ENCODE data around the gene GABRG3.

Gene GABRG3

GRCh38 chr15:27179789-27180188 lies 208.8 kb downstream of the GABRG3 start (continued):
- TF ChIP-seq EGR2 (tag by site-specific recombination; IDR thresholded peaks at IDR 0.05; ENCODE audit: low read depth) (no peak), ZNF239 (tag by site-specific recombination; IDR thresholded peaks at IDR 0.05) (no peak), ZNF114 (tag by site-specific recombination; IDR thresholded peaks at IDR 0.05) (no peak), ZNF423 (tag by site-specific recombination; IDR thresholded peaks at IDR 0.05) (no peak), ZNF623 (tag by site-specific recombination; IDR thresholded peaks at IDR 0.05) (no peak)
- TF ChIP-seq, protein P1, sequence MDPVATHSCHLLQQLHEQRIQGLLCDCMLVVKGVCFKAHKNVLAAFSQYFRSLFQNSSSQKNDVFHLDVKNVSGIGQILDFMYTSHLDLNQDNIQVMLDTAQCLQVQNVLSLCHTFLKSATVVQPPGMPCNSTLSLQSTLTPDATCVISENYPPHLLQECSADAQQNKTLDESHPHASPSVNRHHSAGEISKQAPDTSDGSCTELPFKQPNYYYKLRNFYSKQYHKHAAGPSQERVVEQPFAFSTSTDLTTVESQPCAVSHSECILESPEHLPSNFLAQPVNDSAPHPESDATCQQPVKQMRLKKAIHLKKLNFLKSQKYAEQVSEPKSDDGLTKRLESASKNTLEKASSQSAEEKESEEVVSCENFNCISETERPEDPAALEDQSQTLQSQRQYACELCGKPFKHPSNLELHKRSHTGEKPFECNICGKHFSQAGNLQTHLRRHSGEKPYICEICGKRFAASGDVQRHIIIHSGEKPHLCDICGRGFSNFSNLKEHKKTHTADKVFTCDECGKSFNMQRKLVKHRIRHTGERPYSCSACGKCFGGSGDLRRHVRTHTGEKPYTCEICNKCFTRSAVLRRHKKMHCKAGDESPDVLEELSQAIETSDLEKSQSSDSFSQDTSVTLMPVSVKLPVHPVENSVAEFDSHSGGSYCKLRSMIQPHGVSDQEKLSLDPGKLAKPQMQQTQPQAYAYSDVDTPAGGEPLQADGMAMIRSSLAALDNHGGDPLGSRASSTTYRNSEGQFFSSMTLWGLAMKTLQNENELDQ (tag by site-specific recombination; IDR thresholded peaks at IDR 0.05; ENCODE audit: low read depth) = no peak
- TF ChIP-seq, protein P2, sequence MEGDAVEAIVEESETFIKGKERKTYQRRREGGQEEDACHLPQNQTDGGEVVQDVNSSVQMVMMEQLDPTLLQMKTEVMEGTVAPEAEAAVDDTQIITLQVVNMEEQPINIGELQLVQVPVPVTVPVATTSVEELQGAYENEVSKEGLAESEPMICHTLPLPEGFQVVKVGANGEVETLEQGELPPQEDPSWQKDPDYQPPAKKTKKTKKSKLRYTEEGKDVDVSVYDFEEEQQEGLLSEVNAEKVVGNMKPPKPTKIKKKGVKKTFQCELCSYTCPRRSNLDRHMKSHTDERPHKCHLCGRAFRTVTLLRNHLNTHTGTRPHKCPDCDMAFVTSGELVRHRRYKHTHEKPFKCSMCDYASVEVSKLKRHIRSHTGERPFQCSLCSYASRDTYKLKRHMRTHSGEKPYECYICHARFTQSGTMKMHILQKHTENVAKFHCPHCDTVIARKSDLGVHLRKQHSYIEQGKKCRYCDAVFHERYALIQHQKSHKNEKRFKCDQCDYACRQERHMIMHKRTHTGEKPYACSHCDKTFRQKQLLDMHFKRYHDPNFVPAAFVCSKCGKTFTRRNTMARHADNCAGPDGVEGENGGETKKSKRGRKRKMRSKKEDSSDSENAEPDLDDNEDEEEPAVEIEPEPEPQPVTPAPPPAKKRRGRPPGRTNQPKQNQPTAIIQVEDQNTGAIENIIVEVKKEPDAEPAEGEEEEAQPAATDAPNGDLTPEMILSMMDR (tag by site-specific recombination; IDR thresholded peaks at IDR 0.05) = no peak

DNA sequence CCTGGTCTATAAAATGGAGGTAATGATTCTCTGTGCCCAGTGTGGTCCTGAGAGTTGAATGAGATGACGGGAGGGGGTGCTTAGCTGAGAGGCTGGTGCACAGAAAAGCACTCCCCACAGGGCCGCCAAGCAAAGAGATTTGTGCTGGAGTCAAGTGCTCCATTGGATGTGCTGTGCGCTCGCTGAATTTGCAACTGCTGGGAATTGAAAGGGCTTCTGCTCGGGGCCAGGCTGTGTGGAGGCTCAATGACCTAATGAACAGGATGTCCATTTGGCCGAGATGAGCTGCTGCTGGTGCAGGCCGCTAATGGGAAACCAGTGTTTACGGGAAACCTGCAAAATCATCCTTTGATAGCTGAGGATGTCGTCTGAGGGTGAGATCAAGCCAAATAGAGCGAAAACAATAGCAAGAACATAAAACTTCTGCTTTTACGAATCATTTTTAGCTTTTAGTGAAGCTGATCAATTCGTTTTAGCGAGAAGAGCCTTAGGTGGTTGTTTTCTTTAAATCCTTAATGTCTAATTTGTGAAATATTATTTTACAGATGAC lies 211.7 kb downstream of the GABRG3 start:
- POLR2A ChIA-PET = no interaction called here
- H3K4me1 ChIP-seq (ENCODE audit: control insufficient read depth, insufficient read depth, low read length) = no peaks in the 10 kb centered on the region

More for the DNA sequence above, 211.7 kb downstream of the GABRG3 start:
- Histone ChIP-seq H3K36me3 (ENCODE audit: control insufficient read depth in 2 of 2, insufficient read depth in 1 of 2, low read length in 2 of 2) (no peaks in the 10 kb centered on the region), H3K9me3 (ENCODE audit: control insufficient read depth, insufficient read depth, low read depth, low read length) (no peaks in the 10 kb centered on the region), H3K27ac (ENCODE audit: extremely low read depth, low read depth, low read length) (no peak overlapping the region), H3K4me3 (ENCODE audit: low read depth, low read length) (no peak overlapping the region)
- CTCF ChIA-PET = interaction anchor here (0.6 kb wide), 1 partner anchor 176 kb away, joined by 3 read pairs; no protein-coding TSS in a partner anchor
- TF ChIP-seq, protein P3, sequence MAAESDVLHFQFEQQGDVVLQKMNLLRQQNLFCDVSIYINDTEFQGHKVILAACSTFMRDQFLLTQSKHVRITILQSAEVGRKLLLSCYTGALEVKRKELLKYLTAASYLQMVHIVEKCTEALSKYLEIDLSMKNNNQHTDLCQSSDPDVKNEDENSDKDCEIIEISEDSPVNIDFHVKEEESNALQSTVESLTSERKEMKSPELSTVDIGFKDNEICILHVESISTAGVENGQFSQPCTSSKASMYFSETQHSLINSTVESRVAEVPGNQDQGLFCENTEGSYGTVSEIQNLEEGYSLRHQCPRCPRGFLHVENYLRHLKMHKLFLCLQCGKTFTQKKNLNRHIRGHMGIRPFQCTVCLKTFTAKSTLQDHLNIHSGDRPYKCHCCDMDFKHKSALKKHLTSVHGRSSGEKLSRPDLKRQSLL (tag by site-specific recombination; IDR thresholded peaks at IDR 0.05) = no peak
- TF ChIP-seq ZNF777 (tag by site-specific recombination; IDR thresholded peaks at IDR 0.05; ENCODE audit: borderline replicate concordance) (no peak), ZNF10 (tag by site-specific recombination; IDR thresholded peaks at IDR 0.05) (no peak), ZNF266 (tag by site-specific recombination; IDR thresholded peaks at IDR 0.05; ENCODE audit: low read depth) (no peak), ZNF202 (tag by site-specific recombination; IDR thresholded peaks at IDR 0.05; ENCODE audit: borderline replicate concordance) (no peak), PRDM1 (tag by site-specific recombination; IDR thresholded peaks at IDR 0.05) (no peak), ZNF426 (tag by site-specific recombination; IDR thresholded peaks at IDR 0.05) (no peak), ZNF560 (tag by site-specific recombination; IDR thresholded peaks at IDR 0.05; ENCODE audit: borderline replicate concordance) (no peak), KLF7 (tag by site-specific recombination; IDR thresholded peaks at IDR 0.05; ENCODE audit: borderline replicate concordance) (no peak), ZNF791 (tag by site-specific recombination; IDR thresholded peaks at IDR 0.05) (no peak), ZNF157 (tag by site-specific recombination; IDR thresholded peaks at IDR 0.05) (no peak), PATZ1 (tag by site-specific recombination; IDR thresholded peaks at IDR 0.05) (no peak), ZNF623 (tag by site-specific recombination; IDR thresholded peaks at IDR 0.05) (no peak)
- TF ChIP-seq, protein P4, sequence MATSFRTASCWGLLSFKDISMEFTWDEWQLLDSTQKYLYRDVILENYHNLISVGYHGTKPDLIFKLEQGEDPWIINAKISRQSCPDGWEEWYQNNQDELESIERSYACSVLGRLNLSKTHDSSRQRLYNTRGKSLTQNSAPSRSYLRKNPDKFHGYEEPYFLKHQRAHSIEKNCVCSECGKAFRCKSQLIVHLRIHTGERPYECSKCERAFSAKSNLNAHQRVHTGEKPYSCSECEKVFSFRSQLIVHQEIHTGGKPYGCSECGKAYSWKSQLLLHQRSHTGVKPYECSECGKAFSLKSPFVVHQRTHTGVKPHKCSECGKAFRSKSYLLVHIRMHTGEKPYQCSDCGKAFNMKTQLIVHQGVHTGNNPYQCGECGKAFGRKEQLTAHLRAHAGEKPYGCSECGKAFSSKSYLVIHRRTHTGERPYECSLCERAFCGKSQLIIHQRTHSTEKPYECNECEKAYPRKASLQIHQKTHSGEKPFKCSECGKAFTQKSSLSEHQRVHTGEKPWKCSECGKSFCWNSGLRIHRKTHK (tag by site-specific recombination; IDR thresholded peaks at IDR 0.05) = no peak
